K562 (cell line): Measurements from ENCODE around the gene ZFAND3.

ENCODE experiments used
- SMARCA5 ChIP-seq: fragments of 450-650 bp; IDR thresholded peaks from 2 replicates; pipeline ENCODE4 v1.6.1; 2016
- TF ChIP-seq, protein P1 (sequence below): sonication (generic); formaldehyde crosslinking; IDR thresholded peaks from 2 replicates; pipeline ENCODE4 v1.8.0; 2022; ENCODE audit warnings: mild to moderate bottlenecking, low read depth, missing genetic modification reagents
- TF ChIP-seq, protein P2 (sequence below), 3 experiments: IDR thresholded peaks in 2 of 3; conservative IDR thresholded peaks in 1 of 3; 2 replicates each; pipeline ENCODE4 v1.5.1; 2011 to 2012; ENCODE audit warnings: low read length in 3 of 3, mild to moderate bottlenecking in 3 of 3, control low read depth in 2 of 3, improper control_type of control experiment in 1 of 3, inconsistent platforms in 1 of 3, low read depth in 1 of 3, mixed read lengths in 1 of 3, moderate library complexity in 1 of 3; ENCODE audit not compliant: insufficient read depth in 2 of 3

DNA sequence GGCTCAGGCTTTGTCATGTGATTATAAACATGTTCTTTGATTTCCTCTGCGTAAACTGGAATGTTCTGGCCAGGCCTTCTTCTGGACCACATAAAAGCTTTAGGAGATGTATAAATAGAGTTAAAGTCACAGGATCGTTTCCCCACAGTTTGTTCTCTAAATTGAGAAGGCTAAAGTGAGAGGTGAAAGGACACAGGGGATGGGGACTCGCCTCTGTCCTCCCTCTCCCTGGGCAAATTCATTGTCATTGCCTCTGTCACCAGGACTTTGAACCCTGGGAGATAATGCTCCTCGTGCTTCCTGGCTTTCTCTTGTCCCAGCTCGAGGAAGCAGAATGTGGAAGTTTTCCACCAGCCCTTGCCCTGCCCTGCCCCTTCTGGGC lies 20.3 kb upstream of the ZFAND3 start:
- TF ChIP-seq, protein P1, sequence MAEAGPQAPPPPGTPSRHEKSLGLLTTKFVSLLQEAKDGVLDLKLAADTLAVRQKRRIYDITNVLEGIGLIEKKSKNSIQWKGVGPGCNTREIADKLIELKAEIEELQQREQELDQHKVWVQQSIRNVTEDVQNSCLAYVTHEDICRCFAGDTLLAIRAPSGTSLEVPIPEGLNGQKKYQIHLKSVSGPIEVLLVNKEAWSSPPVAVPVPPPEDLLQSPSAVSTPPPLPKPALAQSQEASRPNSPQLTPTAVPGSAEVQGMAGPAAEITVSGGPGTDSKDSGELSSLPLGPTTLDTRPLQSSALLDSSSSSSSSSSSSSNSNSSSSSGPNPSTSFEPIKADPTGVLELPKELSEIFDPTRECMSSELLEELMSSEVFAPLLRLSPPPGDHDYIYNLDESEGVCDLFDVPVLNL (CRISPR knock-in tag) = no peak
- TF ChIP-seq, protein P2, sequence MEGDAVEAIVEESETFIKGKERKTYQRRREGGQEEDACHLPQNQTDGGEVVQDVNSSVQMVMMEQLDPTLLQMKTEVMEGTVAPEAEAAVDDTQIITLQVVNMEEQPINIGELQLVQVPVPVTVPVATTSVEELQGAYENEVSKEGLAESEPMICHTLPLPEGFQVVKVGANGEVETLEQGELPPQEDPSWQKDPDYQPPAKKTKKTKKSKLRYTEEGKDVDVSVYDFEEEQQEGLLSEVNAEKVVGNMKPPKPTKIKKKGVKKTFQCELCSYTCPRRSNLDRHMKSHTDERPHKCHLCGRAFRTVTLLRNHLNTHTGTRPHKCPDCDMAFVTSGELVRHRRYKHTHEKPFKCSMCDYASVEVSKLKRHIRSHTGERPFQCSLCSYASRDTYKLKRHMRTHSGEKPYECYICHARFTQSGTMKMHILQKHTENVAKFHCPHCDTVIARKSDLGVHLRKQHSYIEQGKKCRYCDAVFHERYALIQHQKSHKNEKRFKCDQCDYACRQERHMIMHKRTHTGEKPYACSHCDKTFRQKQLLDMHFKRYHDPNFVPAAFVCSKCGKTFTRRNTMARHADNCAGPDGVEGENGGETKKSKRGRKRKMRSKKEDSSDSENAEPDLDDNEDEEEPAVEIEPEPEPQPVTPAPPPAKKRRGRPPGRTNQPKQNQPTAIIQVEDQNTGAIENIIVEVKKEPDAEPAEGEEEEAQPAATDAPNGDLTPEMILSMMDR (IDR thresholded peaks at IDR 0.05 in 2 of 3, conservative IDR thresholded peaks at IDR 0.05 in 1 of 3; ENCODE audit: insufficient read depth in 2 of 3, low read depth in 1 of 3, low read length in 3 of 3) = no peak
- TF ChIP-seq SMARCA5 = no peak
